ENCODE results near the gene MRPL43.

MRPL43 gene

DNA sequence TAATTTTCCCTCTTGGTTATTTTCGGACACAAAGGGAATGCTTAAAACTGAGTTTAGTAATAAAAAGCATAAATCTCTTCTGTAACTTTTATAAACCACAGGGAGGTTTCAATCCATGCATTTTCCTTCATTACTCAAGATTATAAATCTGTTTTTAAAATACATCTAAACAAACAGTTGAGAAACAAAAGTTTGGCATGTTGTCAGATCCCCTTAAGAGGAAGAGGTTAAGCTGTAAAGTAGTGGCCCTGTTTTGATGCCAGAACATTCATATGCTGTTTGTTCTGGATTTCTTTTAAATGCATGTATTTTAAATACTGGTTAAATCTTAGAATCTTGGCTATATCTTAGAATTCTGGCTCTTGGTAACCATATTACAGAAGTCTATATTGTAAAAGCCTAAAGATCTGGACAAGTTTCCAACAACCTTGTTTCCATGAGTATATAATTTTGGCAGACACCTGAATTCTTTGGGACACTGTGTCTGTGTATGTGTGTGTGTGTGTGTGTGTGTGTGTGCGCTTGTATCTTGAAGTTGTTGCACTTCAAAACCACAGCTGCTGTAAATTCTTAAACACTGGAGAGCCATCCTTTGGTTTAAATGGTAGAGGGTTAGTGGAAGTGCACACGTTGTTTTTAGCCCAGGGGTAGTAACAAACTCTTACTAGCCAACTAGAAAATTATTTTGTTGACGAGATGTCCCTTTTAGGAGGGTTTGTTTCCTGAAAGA, 24.8 kb downstream of the MRPL43 start:
- DNase-seq, result no peak

DNA sequence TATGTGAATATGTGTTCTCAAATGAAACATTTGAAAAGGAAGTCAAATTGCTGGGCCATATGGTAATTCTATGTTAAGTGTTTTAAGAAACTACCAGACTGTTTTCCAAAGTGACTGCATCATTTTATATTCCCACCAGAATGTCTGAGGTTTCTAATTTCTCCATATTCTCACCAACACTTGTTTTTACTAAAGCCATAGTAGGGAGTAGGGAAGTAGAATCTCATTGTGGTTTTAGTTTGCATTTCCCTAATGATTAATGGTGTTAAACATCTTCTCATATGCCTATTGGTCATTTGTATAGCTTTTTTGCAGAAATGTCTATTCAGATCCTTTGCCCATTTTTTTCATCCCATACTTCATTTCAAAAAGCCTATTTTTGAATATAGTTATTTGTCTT, 27.0 kb downstream of the MRPL43 start:
- DNase-seq, result no peak

DNA sequence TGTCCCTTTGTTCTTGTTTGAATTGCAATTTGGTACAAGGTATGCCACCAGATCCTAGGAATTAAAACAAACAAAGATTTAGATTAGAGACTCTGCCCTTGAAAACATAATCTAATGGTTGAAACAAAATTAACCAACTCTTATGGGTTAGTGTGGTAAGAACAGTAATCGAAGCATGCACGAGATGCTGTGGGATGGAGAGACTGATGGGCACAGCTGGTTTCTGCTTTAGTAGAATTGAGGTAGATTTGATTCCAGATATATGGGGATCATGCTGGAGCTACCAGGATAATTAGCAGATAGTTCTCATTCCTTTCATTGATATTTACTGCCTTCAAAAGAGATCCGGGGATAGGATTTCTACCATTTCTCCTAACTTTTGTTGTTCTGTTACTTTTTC, 38.4 kb downstream of the MRPL43 start:
- DNase-seq, result no peak

DNA sequence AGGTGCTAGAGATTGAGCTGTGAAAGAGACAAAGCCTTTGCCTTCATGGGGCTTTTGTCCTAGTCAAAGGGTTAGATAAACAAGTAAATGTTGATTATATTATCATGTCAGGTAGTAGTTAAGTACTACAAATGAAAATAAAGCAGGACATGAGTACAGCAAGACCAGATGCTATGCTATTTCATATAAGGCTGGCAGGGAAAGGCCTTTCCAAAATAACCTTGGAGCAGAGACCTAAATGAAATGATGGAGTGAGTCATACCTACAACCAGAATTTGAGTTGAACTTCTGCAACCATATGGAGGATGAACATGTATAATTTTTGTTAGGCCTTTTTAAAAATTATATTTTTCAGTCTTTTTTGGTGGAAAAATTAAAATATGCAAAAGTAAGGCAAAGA, 41.5 kb downstream of the MRPL43 start:
- no peak for DNase-seq

DNA sequence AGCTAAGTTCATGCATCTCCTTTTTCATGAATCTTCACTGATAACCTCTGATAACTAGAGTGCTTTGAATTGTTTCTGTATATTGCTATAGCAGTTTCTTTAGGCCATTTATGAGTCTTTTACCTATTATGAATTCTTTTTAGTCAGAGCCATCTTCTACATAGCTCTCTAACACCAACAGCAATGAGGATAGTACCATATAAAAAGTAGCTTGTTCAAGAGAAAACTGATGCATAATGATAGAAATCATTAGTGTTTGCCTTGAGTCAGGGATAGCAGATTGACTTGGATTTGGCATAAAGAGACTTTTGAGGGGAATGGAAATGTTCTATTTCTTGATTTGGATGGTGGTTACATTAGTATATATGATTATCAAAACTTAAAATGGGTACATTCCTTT, 43.8 kb downstream of the MRPL43 start:
- no peak for DNase-seq

DNA sequence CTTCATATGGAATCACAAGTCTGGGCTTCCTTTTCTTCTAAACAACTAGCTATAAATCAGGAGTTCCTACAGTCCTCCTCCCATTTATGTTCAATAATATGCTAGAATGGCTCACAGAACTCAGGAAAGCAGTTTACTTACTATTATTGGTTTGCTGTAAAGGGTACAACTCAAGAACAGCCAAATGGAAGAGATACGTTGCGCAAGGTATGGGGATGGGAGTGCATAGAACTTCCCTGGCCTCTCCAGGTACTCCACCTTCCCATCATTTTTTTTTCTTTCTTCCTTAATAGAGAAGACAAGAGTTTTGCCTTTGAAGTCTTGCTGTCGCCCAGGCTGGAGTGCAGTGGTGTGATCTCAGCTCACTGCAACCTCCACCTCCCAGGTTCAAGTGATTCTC, 45.1 kb downstream of the MRPL43 start:
- DNase-seq, result no peak

DNA sequence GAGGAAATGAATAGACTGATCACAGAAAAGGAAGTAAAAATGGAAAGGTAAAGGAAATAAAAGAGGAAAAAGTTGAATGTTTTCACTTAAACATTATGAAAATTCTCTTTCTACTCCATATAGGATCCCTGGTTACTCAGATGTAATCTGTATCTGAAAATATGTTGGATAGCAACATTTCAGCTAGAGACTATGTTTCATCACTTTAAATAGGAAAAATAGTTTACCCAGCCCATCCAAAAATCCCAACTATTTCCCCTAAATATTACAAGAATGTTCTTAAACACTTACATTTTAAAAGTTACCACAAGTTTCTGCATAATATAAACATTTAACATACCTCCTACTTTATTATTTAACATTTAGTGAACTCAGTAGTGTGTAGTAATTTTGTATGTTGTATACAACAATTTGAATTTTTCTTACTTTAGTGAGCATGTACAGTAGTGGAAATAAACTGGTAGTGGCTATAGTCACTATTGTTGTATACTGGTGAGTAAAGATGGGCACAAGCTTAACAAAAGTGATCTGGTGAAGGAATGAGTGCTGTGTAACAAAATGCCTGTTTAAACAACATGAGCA, 47.4 kb downstream of the MRPL43 start:
- no peak for DNase-seq
